HepG2 (cell line): Measurements from ENCODE around the gene C9orf43. TPM values are rescaled to one million over a fixed set of nuclear protein-coding genes. Genes with fewer than 3 reads are reported as not detected.

Experiments
- ARHGAP35 ChIP-seq: sonication (generic); formaldehyde crosslinking; IDR thresholded peaks from 2 replicates; pipeline ENCODE4 v1.9.0; 2022; ENCODE audit warnings: mild to moderate bottlenecking, inconsistent platforms, moderate library complexity, missing genetic modification reagents, borderline replicate concordance
- DMAP1 ChIP-seq: IDR thresholded peaks from 2 replicates; pipeline ENCODE4 v1.6.1; 2016
- HDAC2 ChIP-seq: sonication (generic); formaldehyde crosslinking; IDR thresholded peaks from 2 replicates; pipeline ENCODE4 v1.4.0; 2020; ENCODE audit warnings: missing genetic modification reagents
- HNF1B ChIP-seq: sonication (generic); formaldehyde crosslinking; IDR thresholded peaks from 2 replicates; pipeline ENCODE4 v1.5.1; 2020; ENCODE audit warnings: mild to moderate bottlenecking, moderate library complexity, missing genetic modification reagents
- KLF9 ChIP-seq: IDR thresholded peaks from 2 replicates; pipeline ENCODE4 v1.6.1; 2016; ENCODE audit warnings: low read depth
- MAX ChIP-seq: IDR thresholded peaks from 2 replicates; pipeline ENCODE4 v1.6.1; 2012; ENCODE audit warnings: inconsistent platforms
- MIER2 ChIP-seq: IDR thresholded peaks from 2 replicates; pipeline ENCODE4 v1.6.1; 2016; ENCODE audit warnings: missing biosample characterization, missing genetic modification reagents
- MTF1 ChIP-seq: sonication (generic); formaldehyde crosslinking; IDR thresholded peaks from 2 replicates; pipeline ENCODE4 v1.5.0; 2020; ENCODE audit warnings: missing genetic modification reagents
- MXI1 ChIP-seq: IDR thresholded peaks from 3 replicates; pipeline ENCODE4 v1.6.1; 2012; ENCODE audit warnings: low read depth, low read length, inconsistent platforms, borderline replicate concordance
- MYC ChIP-seq: sonication (generic); formaldehyde crosslinking; IDR thresholded peaks from 2 replicates; pipeline ENCODE4 v1.9.0; 2021; ENCODE audit warnings: missing genetic modification reagents, borderline replicate concordance
- MYNN ChIP-seq: sonication (generic); formaldehyde crosslinking; IDR thresholded peaks from 2 replicates; pipeline ENCODE4 v1.4.0; 2020; ENCODE audit warnings: mild to moderate bottlenecking, low read depth, missing genetic modification reagents
- NFKB2 ChIP-seq: sonication (generic); formaldehyde crosslinking; IDR thresholded peaks from 2 replicates; pipeline ENCODE4 v1.4.0; 2020; ENCODE audit warnings: missing genetic modification reagents, borderline replicate concordance
- POLR2AphosphoS5 ChIP-seq: IDR thresholded peaks from 2 replicates; pipeline ENCODE4 v1.6.1; 2012; ENCODE audit warnings: low read depth, low read length
- SP140L ChIP-seq: sonication (generic); formaldehyde crosslinking; IDR thresholded peaks from 2 replicates; pipeline ENCODE4 v1.4.0; 2020; ENCODE audit warnings: missing genetic modification reagents, borderline replicate concordance
- SPEN ChIP-seq: sonication (generic); formaldehyde crosslinking; IDR thresholded peaks from 2 replicates; pipeline ENCODE4 v1.5.1; 2020; ENCODE audit warnings: low read depth, mild to moderate bottlenecking, missing genetic modification reagents
- SRSF9 ChIP-seq: fragments of 200-400 bp; formaldehyde crosslinking; IDR thresholded peaks from 2 replicates; pipeline ENCODE4 v1.6.1; 2018; ENCODE audit warnings: borderline replicate concordance, mild to moderate bottlenecking, low read depth, low read length; ENCODE audit not compliant: insufficient read depth, poor library complexity, severe bottlenecking
- TCF12 ChIP-seq, 2 experiments: fragments of 450-650 bp in 1 of 2; sonication (generic) in 1 of 2; formaldehyde crosslinking in 1 of 2; IDR thresholded peaks; 2 replicates each; pipeline versions ENCODE4 v1.6.1 to v1.8.0; 2017 to 2022; ENCODE audit warnings: antibody characterized with exemption in 1 of 2, mild to moderate bottlenecking in 1 of 2, missing genetic modification reagents in 1 of 2, moderate library complexity in 1 of 2
- TP53 ChIP-seq: sonication (generic); formaldehyde crosslinking; conservative IDR thresholded peaks from 2 replicates; pipeline ENCODE4 v1.4.0; 2020; ENCODE audit warnings: missing genetic modification reagents
- TSC22D2 ChIP-seq: sonication (generic); formaldehyde crosslinking; IDR thresholded peaks from 2 replicates; pipeline ENCODE4 v1.5.1; 2020; ENCODE audit warnings: missing genetic modification reagents, mild to moderate bottlenecking, borderline replicate concordance
- ZBTB39 ChIP-seq: sonication (generic); formaldehyde crosslinking; IDR thresholded peaks from 2 replicates; pipeline ENCODE4 v1.5.0; 2020; ENCODE audit warnings: missing genetic modification reagents
- ZNF354B ChIP-seq: sonication (generic); formaldehyde crosslinking; IDR thresholded peaks from 2 replicates; pipeline ENCODE4 v1.8.0; 2022; ENCODE audit warnings: mild to moderate bottlenecking, missing genetic modification reagents
- ZNF460 ChIP-seq: sonication (generic); formaldehyde crosslinking; IDR thresholded peaks from 2 replicates; pipeline ENCODE4 v1.5.1; 2020; ENCODE audit warnings: missing genetic modification reagents, mild to moderate bottlenecking, borderline replicate concordance
- ZNF547 ChIP-seq: sonication (generic); formaldehyde crosslinking; IDR thresholded peaks from 2 replicates; pipeline ENCODE4 v1.5.1; 2020; ENCODE audit warnings: mild to moderate bottlenecking, missing genetic modification reagents
- ZNF710 ChIP-seq: sonication (generic); formaldehyde crosslinking; IDR thresholded peaks from 2 replicates; pipeline ENCODE4 v1.5.0; 2020; ENCODE audit warnings: mild to moderate bottlenecking, missing genetic modification reagents, borderline replicate concordance
- polyA plus RNA-seq, 8 experiments: library from polyadenylated mRNA; depleted of rRNA in 3 of 8; stranded (reverse) in 7 of 8; unstranded in 1 of 8; fragments of >200 nt; fragmentation: Illumina TruSeq in 4 of 8; extraction: Trizol in 4 of 8; gene quantifications; 2 replicates each; pipeline versions ENCODE4 v1.2.1 to v1.2.3, GENCODE V29; 2011 to 2016; ENCODE audit warnings: low read depth in 4 of 8, missing spikeins in 1 of 8, mixed read lengths in 1 of 8; ENCODE audit not compliant: insufficient read depth in 1 of 8
- total RNA-seq, 5 experiments: library from RNA; depleted of rRNA; stranded (reverse); fragments of >200 nt; fragmentation: Illumina TruSeq; extraction: Trizol; gene quantifications; 2 replicates each; pipeline ENCODE4 v1.2.3, GENCODE V29; 2016; ENCODE audit warnings: low read depth in 1 of 5

C9orf43 gene
- total and polyA plus RNA-seq, 2 of the 13 experiments (the other 11 are each of a cell fraction or from before 2014, with no cell fraction given) = 0.24 to 0.31 TPM

- TF ChIP-seq MIER2 (CRISPR knock-in tag) (no peak), HDAC2 (CRISPR knock-in tag) (peak; percentile 52), ARHGAP35 (CRISPR knock-in tag) (no peak; the same call in 1 of the 2 replicates), POLR2AphosphoS5 (peak; percentile 49; the same call in 1 of the 2 replicates), MXI1 (peak; percentile 84; the same call in 1 of the 3 replicates), SP140L (CRISPR knock-in tag) (no peak), MAX (peak; percentile 79), MTF1 (CRISPR knock-in tag) (no peak), ZNF354B (CRISPR knock-in tag) (no peak), SPEN (CRISPR knock-in tag) (peak; percentile 81), ZNF547 (CRISPR knock-in tag) (no peak; the same call in 1 of the 2 replicates), TSC22D2 (CRISPR knock-in tag) (no peak; the same call in 1 of the 2 replicates), ZNF710 (peak; percentile 75), MYNN (CRISPR knock-in tag) (no peak), MYC (CRISPR knock-in tag) (peak; percentile 69; the same call in 1 of the 2 replicates), SRSF9 (no peak), ZBTB39 (CRISPR knock-in tag) (no peak), ZNF460 (CRISPR knock-in tag) (peak; percentile 59; the same call in 1 of the 2 replicates), KLF9 (CRISPR knock-in tag) (peak; percentile 90), TP53 (CRISPR knock-in tag) (peak; percentile 65; the same call in 1 of the 2 replicates), DMAP1 (CRISPR knock-in tag) (peak; percentile 52; the same call in 1 of the 2 replicates), NFKB2 (CRISPR knock-in tag) (peak; percentile 57; the same call in 1 of the 2 replicates), TCF12 (IDR thresholded peaks at IDR 0.05) (no peak), TCF12 (CRISPR knock-in tag; IDR thresholded peaks at IDR 0.05) (peak; percentile 70), HNF1B (CRISPR knock-in tag) (peak; percentile 98)
These were observed 9.3 kb upstream of the C9orf43 start, which contains the start of gene ALAD (continued) for GRCh38 chr9:113401027-113401792.
